ENCODE results near the gene DMC1. TPM values are rescaled to one million over a fixed set of nuclear protein-coding genes. Genes with fewer than 3 reads are reported as not detected.

The DMC1 gene
- total and polyA plus RNA-seq, 9 of the 15 experiments (the other 6 are each of a cell fraction or from before 2014, with no cell fraction given): 5.5 to 55.5 (median 9.8) TPM

GRCh38 chr22:38513063-38513462 lies 56.9 kb downstream of the DMC1 start:
- Histone ChIP-seq H3K9me1 (ENCODE audit: control insufficient read depth, insufficient read depth, low read length) (no peaks in the 10 kb centered on the region), H3K9ac (ENCODE audit: insufficient read depth in 1 of 2, low read depth in 2 of 2, low read length in 2 of 2) (no peak overlapping the region; a peak in 1 of 4 replicates), H3K36me3 (ENCODE audit: control insufficient read depth, insufficient read depth, low read length) (no peaks in the 10 kb centered on the region), H3K4me3 (no peak overlapping the region), H3K27me3 (ENCODE audit: control insufficient read depth in 2 of 2, insufficient read depth in 2 of 2, low read length in 2 of 2) (no peaks in the 10 kb centered on the region), H3K4me1 (replicated peaks in 1 of 2; ENCODE audit: control insufficient read depth in 2 of 2, insufficient read depth in 2 of 2, low read length in 2 of 2) (peaks cover 21 to 35% of the 10 kb centered on the region in 2 experiments; a peak in 4 of 5 replicates), H3K4me2 (ENCODE audit: insufficient read depth, low read length) (no peak overlapping the region), H3K9me3 (replicated peaks; ENCODE audit: control insufficient read depth, insufficient read depth, low read depth, low read length) (no peaks in the 10 kb centered on the region), H3K27ac (ENCODE audit: extremely low read depth, low read depth, low read length) (no peak overlapping the region; the same call in 2 of the 3 replicates), H3K79me2 (ENCODE audit: control insufficient read depth, insufficient read depth, low read length) (no peaks in the 10 kb centered on the region), H4K20me1 (replicated peaks; ENCODE audit: control insufficient read depth, insufficient read depth, low read length) (no peaks in the 10 kb centered on the region), H2AFZ (ENCODE audit: low read depth, low read length) (0 out of 2 replicates have a peak overlapping the region, but pooled peaks have one; percentile 62)
- peak; percentile 29 to 63 (median 46) for DNase-seq (ENCODE audit: extremely low read depth in 1 of 4, low spot score in 3 of 4)
- POLR2A ChIA-PET: interaction anchor here (3.4 kb wide), 1 partner anchor 11 kb away, joined by 12 read pairs; no protein-coding TSS in a partner anchor
- in situ Hi-C loops (cut with MboI): no loop called here
- CTCF ChIA-PET (ENCODE audit: low intra/inter-chr PET ratio): no interaction called here
- peak; percentile 89 for ATAC-seq
- WGBS (ENCODE audit: insufficient coverage, low coverage, missing lambda C conversion rate): no CpG with 5 or more reads among the region's 1 CpG
- peak; percentile 69 for FAIRE-seq
- intact Hi-C loops (cut with micrococcal nuclease): loop anchor here (5.0 kb wide), 1 partner anchor 59 kb away; the partner anchor contains the start of gene DMC1
- TF ChIP-seq PKNOX1 (IDR thresholded peaks at IDR 0.05) (0 out of 2 replicates have a peak, but pooled peaks have one; percentile 19), PRDM10 (IDR thresholded peaks at IDR 0.05; ENCODE audit: partially characterized antibody) (peak; percentile 16), ZFX (CRISPR knock-in tag; IDR thresholded peaks at IDR 0.05) (peak; percentile 76), CTCF (IDR thresholded peaks at IDR 0.05 in 2 of 3, conservative IDR thresholded peaks at IDR 0.05 in 1 of 3; ENCODE audit: insufficient read depth in 2 of 3, low read depth in 1 of 3, low read length in 3 of 3) (peak; percentile 45 to 64 (median 61)), NR2C2 (CRISPR knock-in tag; IDR thresholded peaks at IDR 0.05) (no peak), NR2C2 (tag; IDR thresholded peaks at IDR 0.05) (peak; percentile 48; the same call in 1 of the 2 replicates), ZKSCAN8 (CRISPR knock-in tag; IDR thresholded peaks at IDR 0.05) (no peak), PHB2 (IDR thresholded peaks at IDR 0.05; ENCODE audit: low read depth) (no peak), RAD21 (CRISPR knock-in tag; conservative IDR thresholded peaks at IDR 0.05 in 1 of 2, IDR thresholded peaks at IDR 0.05 in 1 of 2) (peak in 1 of 2 experiments; percentile 38; a peak in 2 of 4 replicates), ADNP (tag; IDR thresholded peaks at IDR 0.05) (0 out of 2 replicates have a peak, but pooled peaks have one; percentile 15), FOSL1 (tag; conservative IDR thresholded peaks at IDR 0.05) (0 out of 2 replicates have a peak, but pooled peaks have one; percentile 17), RFX5 (IDR thresholded peaks at IDR 0.05; ENCODE audit: low read depth, low read length) (no peak), CREM (IDR thresholded peaks at IDR 0.05; ENCODE audit: low read depth) (0 out of 2 replicates have a peak, but pooled peaks have one; percentile 11)
- no TSS peak for BruUV-seq (replicated peaks)

Data from K562 (cell line).